Lung (tissue), 12 donors: Measurements from ENCODE around the gene APC2. TPM values are rescaled to one million over a fixed set of nuclear protein-coding genes. Genes with fewer than 3 reads are reported as not detected.
A peak's percentile ranks its signal among the peaks of the same experiment; 100 is the strongest.

Source experiments
- ATAC-seq: fragments of 200-7000 bp; cut with Tn5 transposase; one replicate; pipeline ENCODE4 v1.9.1; 2020; ENCODE audit warnings: moderate number of reproducible peaks; ENCODE audit not compliant: insufficient read depth, low FRiP score
- DNase-seq, 3 donors: peaks; one replicate each; pipeline ENCODE4 v3.0.0-alpha.2; 2013 to 2017
- H3K27ac ChIP-seq, 2 donors: one replicate each; pipeline ENCODE4 v1.5.1; 2013; ENCODE audit warnings: mild to moderate bottlenecking in 2 of 2, moderate library complexity in 2 of 2, control low read depth in 1 of 2, inconsistent platforms in 1 of 2, low read depth in 1 of 2, low read length in 1 of 2
- H3K27me3 ChIP-seq, 3 donors: one replicate each; pipeline ENCODE4 v1.5.1; 2013; ENCODE audit warnings: low read length in 2 of 3; ENCODE audit not compliant: control insufficient read depth in 3 of 3, insufficient read depth in 3 of 3
- H3K36me3 ChIP-seq, 4 donors: one replicate each; pipeline ENCODE4 v1.5.1; 2013; ENCODE audit warnings: low read length in 4 of 4, mild to moderate bottlenecking in 1 of 4, moderate library complexity in 1 of 4; ENCODE audit not compliant: control insufficient read depth in 4 of 4, insufficient read depth in 4 of 4
- H3K4me1 ChIP-seq, 5 donors: one replicate each; pipeline ENCODE4 v1.5.1; 2013; ENCODE audit warnings: low read length in 5 of 5, mild to moderate bottlenecking in 2 of 5, moderate library complexity in 1 of 5; ENCODE audit not compliant: control insufficient read depth in 5 of 5, insufficient read depth in 5 of 5
- H3K4me3 ChIP-seq: one replicate; pipeline ENCODE4 v1.5.1; 2013; ENCODE audit warnings: mild to moderate bottlenecking, control low read depth, moderate library complexity
- H3K9ac ChIP-seq, 2 donors: one replicate each; pipeline ENCODE4 v1.5.1; 2013; ENCODE audit warnings: low read length in 2 of 2, control low read depth in 1 of 2; ENCODE audit not compliant: insufficient read depth in 1 of 2
- H3K9me3 ChIP-seq, 4 donors: one replicate each; pipeline ENCODE4 v1.5.1; 2013; ENCODE audit warnings: low read length in 3 of 4, mild to moderate bottlenecking in 1 of 4, moderate library complexity in 1 of 4; ENCODE audit not compliant: control insufficient read depth in 4 of 4, insufficient read depth in 3 of 4
- CTCF ChIP-seq: IDR thresholded peaks from 2 replicates; pipeline ENCODE4 v1.5.1; 2012; ENCODE audit warnings: mild to moderate bottlenecking; ENCODE audit errors: control extremely low read depth, extremely low read depth
- WGBS, 2 donors: extraction: QIAGEN DNeasy Blood & Tissue Kit; methylation state at CpG; one replicate each; pipeline ENCODE4 v1.1.7; 2013; 5-methylcytosine and 5-hydroxymethylcytosine counted together
- polyA plus RNA-seq, 2 donors: library from polyadenylated mRNA; stranded (reverse); fragments of 200-250 nt; gene quantifications; one replicate each; pipeline ENCODE4 v1.2.1, GENCODE V29; 2013
- total RNA-seq, 2 donors: library from RNA; depleted of rRNA in 1 of 2; stranded (reverse); fragments of >200 nt in 1 of 2; gene quantifications; one replicate each; pipeline ENCODE4 v1.2.1, GENCODE V29; 2014 to 2021
- donor health status: control.
- donor health status: control.
- donor health status: Bipolar disorder and iron deficiency.
- donor health status: healthy.
- donor health status: DM: yes; HTN: yes; CAD: no.

The APC2 gene
- total and polyA plus RNA-seq, 4 donors, result 0.01 to 0.37 (median 0.10) TPM

- Histone ChIP-seq H3K4me3 (no peak overlapping the region), H3K27ac (no peak overlapping the region), H3K9ac (no peak overlapping the region), H3K9me3 (peaks cover 0 to 2% (median 0%) of the 10 kb centered on the region in 4 donors), H3K4me1 (peaks cover 0 to 16% (median 0%) of the 10 kb centered on the region in 5 donors), H3K36me3 (no peaks in the 10 kb centered on the region), H3K27me3 (peaks cover 20 to 78% (median 34%) of the 10 kb centered on the region in 3 donors)
- TF ChIP-seq CTCF, result no peak
- ATAC-seq (no peak), DNase-seq (no peak)
- WGBS, 2 donors, result 28 to 36% methylated on average over 38 to 39 of the region's 39 CpGs
Measured at GRCh38 chr19:1451916-1452801, 2.2 kb downstream of the APC2 start.

GRCh38 chr19:1452802-1453524, 3.0 kb downstream of the APC2 start:
- Histone ChIP-seq H3K36me3 (no peaks in the 10 kb centered on the region), H3K4me1 (peaks cover 0 to 16% (median 0%) of the 10 kb centered on the region in 5 donors), H3K27ac (no peak overlapping the region), H3K9me3 (peaks cover 0 to 2% (median 0%) of the 10 kb centered on the region in 4 donors), H3K27me3 (peaks cover 17 to 78% (median 33%) of the 10 kb centered on the region in 3 donors), H3K9ac (no peak overlapping the region), H3K4me3 (no peak overlapping the region)
- TF ChIP-seq CTCF, result no peak
- DNase-seq (no peak), ATAC-seq (no peak)
- WGBS, 2 donors, result 48 to 68% methylated on average over 26 to 30 of the region's 30 CpGs

- ATAC-seq, result no peak
- Histone ChIP-seq H3K27me3 (peaks cover 15 to 77% (median 32%) of the 10 kb centered on the region in 3 donors), H3K9ac (no peak overlapping the region), H3K36me3 (no peaks in the 10 kb centered on the region), H3K4me1 (peaks cover 0 to 16% (median 0%) of the 10 kb centered on the region in 5 donors), H3K9me3 (peaks cover 0 to 3% (median 0%) of the 10 kb centered on the region in 4 donors), H3K27ac (no peak overlapping the region), H3K4me3 (no peak overlapping the region)
- DNase-seq, result peak in 1 of 3 donors; percentile 46
- no peak for TF ChIP-seq CTCF
- WGBS, 2 donors, result 20 to 36% methylated on average over 33 of the region's 33 CpGs
Measured at GRCh38 chr19:1453525-1454364, 3.8 kb downstream of the APC2 start.
